NCI-H82 (cell line): ENCODE results near the gene RNF125.

ENCODE experiments used
- DNase-seq: peaks from one replicate; lab custom pipeline; 2025; lab: John Stamatoyannopoulos, UW

Gene RNF125

DNA sequence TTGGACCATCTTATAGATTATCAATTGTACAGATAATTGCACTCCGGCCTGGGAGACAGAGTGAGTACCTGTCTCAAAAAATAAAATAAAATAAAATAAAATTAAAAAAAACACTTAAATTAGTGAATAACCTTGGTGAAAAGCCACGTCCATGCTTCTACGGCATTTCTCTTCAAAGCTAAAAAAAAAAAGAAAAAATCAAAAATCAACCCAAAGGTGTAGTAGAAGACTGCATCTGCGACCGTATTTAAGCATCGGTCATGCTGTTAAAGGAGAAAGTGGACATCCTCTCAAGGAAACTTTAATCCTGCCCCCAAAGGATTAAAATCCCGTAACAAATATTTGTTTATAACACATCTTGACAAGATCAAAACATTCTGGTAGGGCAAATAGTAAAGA is 72.7 kb downstream of the RNF125 start:
- no peak for DNase-seq

- DNase-seq = peak; percentile 91
Observed at GRCh38 chr18:32091724-32092421, 73.2 kb downstream of the RNF125 start, which contains the start of gene RNF138. Gene RNF138 (plus strand): TSS chr18:32091874. CDS start chr18:32092777, 903 bp downstream.

DNA sequence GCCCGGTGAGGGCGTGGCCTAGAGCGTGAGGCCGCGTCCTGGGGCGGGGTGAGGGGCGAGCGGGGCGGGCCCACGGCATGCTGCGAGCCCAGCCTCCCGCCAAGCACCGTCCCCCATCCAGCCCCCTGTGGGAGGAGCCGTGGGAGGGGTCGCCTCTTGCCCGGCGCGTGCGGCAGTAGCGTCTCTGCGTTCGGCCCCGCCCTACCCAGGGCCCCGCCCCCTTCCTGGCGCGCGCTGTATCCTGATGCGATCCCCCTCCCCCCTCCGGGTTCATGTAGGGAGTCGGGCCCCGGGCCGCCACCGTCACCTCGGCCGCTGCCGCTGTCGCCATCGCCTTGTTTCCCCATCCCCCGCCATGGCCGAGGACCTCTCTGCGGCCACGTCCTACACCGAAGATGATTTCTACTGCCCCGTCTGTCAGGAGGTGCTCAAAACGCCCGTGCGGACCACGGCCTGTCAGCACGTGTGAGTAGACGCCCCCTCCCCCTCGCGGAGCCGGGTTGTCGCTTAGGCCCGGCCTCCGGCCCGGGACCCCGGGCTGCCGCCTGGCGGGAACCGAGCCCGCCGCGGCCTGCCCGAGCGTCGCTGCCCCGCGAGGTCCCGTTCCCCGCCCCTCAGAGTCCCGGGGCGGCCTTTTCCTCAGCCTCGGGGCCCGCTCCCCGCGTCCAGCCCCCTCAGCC is 73.9 kb downstream of the RNF125 start:
- DNase-seq = peak; percentile 98

GRCh38 chr18:32093102-32093511 is 74.5 kb downstream of the RNF125 start:
- DNase-seq = peak; percentile 57

GRCh38 chr18:32093523-32093922 is 74.9 kb downstream of the RNF125 start:
- peak; percentile 36 for DNase-seq

DNA sequence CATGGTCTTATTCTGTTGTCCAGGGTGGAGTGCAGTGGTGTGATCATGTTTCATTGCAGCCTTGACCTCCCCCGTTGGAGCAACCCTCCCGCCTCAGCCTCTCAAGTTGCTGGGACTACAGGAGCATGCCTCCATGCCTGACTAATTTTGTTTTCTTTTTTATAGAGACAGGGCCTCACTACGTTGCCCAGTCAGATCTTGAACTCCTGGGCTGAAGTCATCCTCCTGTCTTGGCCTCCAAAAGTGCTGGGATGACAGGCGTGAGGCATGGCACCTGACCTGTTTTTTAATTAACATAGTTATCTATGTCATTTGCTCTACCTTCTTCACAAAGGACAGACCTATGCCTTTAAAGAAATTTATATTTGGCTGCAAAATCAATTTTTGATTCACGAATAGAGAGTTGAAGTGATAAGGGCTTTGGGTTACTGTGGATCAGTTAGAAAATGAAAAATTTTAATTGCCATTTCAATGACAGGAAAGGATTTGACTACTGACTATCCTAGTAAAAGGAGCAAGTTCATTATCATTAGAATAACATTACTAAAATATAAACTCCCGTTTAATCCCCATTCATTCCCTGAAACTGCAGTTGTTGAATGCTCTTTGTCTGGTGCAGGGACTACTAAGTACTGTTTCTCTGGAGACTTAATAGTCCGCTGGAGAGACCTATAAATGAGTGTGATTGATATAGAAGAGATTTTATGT is 76.7 kb downstream of the RNF125 start:
- DNase-seq = no peak

DNA sequence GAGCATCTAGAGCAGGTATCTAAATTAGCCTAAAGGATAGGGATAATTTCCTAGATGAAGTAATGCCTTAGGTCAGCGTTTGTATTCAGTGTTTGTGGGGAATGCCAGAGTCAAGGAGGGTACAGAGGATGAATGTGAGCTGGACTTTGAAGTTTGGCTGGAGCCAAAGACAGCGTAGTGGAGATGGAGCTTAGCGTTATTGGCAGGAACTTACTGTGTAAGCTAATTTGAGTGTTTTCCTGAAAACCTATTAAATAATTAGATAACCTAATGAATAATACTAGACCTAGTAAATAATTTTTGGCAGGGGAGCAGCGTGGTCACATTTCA is 77.2 kb downstream of the RNF125 start:
- no peak for DNase-seq

DNA sequence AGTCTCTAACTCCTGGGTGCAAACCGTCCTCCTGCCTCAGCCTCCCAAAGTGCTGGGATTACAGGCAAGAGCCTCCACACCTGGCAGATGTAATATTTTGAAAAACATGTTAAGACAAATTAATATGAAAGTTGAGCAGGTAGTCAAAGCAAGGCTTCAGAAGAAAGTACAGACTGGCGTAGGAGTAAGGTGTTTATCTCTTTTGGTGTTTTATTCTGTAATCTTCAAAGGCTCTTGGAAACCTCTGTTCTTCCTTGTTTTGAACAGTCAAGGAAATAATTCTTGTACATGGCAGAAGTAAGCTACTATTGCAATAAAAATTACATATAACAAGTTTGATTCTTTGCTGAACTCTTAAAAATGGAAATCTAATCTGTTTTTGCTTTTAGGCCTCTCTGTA is 78.3 kb downstream of the RNF125 start:
- DNase-seq = no peak

- no peak for DNase-seq
Observed at GRCh38 chr18:32104516-32104915, 85.9 kb downstream of the RNF125 start.

- no peak for DNase-seq
Observed at GRCh38 chr18:32110005-32110404, 91.4 kb downstream of the RNF125 start.

- no peak for DNase-seq
Observed at GRCh38 chr18:32111706-32112105, 93.1 kb downstream of the RNF125 start.

- DNase-seq = no peak
Observed at GRCh38 chr18:32112826-32113225, 94.2 kb downstream of the RNF125 start.

GRCh38 chr18:32114293-32114942 is 95.8 kb downstream of the RNF125 start:
- DNase-seq = no peak

GRCh38 chr18:32122039-32122438 is 103.4 kb downstream of the RNF125 start:
- DNase-seq = no peak
